HG03060 (cell line): ENCODE results near the gene FHOD3.

ENCODE experiments used
- ATAC-seq: cut with Tn5 transposase; IDR thresholded peaks from one replicate; pipeline ENCODE4 v1.9.1; 2021; ENCODE audit warnings: low read depth, moderate number of reproducible peaks; ENCODE audit not compliant: unreplicated experiment

The FHOD3 gene

DNA sequence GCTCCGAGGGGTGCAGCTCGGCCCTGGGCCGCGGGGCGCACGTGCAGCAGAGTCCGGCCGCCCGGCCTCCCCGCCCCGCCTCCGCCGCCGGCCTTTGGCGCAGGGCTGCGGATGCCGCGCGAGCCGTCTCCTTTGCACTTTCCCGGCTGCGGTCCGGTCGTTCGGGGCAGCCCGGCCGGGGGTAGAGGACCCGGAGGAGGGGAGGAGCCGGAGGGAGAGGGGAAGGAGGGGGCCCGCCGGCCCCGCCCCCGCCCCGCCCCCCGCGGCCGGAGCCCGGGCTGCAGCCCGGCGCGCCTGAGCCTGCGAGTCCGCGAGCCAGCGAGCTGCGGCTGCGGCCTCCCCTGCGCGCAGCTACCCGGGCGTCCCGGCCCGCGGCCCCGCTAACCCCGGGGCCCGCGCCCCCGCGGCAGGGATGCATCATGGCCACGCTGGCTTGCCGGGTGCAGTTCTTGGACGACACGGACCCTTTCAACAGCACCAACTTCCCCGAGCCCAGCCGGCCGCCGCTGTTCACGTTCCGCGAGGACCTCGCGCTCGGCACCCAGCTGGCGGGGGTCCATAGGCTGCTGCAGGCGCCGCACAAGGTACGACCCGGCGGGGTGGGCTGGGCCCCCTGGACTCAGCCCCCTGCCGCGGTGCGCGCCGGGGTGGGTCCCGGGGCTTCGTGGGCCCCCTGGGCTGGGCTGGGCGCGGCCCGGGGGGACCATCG is at the start of gene FHOD3:
TSS of gene FHOD3 (plus strand) at position 297 of the 709 bp plus-strand sequence. CDS start at position 420, 123 bp downstream.
- no peak for ATAC-seq

GRCh38 chr18:36249392-36249791 is 48.1 kb upstream of the FHOD3 start:
- ATAC-seq, result no peak

DNA sequence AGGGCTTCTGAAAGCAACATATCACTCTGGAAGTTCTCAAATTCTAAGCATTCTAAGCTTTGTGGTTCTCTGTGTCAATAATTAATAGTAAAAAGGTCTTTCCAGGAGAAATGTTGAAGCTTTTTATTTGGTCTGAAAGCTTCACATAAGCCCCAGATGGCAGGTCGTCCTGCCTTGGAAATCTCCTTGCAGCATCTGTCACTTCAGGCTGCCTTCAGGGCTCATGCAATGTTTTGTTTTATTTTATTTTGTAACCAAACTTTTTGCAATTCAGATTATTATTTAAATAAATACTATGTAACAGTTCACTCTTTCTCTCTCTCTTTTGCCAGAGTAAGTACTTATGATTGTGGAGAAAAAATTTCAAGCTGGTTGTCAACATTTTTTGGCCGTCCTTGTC is 46.7 kb upstream of the FHOD3 start:
- ATAC-seq, result no peak

- ATAC-seq, result no peak
Observed at GRCh38 chr18:36255072-36255698, 42.3 kb upstream of the FHOD3 start.

DNA sequence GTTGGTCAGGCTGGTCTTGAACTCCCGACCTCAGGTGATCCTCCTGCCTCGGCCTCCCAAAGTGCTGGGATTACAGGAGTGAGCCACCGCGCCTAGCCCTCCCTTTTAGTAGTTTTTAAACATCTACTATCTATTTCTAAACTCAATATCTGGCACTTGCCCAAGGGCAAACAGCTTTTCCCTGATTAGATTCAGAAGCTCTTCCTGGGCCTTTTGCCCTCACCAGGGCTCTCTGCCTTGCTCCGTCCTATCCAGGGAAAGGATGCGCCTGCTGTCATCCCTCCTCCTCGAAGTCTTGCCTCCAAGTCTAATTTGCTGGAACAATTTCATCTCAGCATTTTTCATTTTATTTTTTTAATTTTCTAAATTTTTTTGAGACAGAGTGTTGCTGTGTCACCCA is 41.4 kb upstream of the FHOD3 start:
- ATAC-seq, result no peak

GRCh38 chr18:36262971-36263370 is 34.5 kb upstream of the FHOD3 start:
- ATAC-seq, result no peak

GRCh38 chr18:36264283-36264682 is 33.2 kb upstream of the FHOD3 start:
- no peak for ATAC-seq

DNA sequence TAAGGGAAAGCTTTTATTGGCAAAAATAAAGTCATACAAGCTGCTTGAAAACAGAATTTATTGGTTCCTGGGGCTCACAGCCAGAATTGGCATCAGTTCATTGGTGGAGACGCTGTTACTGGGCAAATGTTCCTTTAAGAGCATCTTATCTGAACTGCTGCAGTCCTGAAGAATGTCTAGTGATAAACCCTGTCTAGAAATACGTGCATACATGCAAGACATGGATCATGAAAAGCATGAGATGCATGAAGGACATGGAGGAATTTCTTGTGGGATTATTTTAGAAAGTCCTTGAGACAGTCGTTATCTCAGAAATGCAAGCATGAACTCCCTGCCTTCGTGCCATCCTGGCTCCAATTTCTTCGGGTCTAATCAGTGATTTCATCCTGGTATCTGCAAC is 32.5 kb upstream of the FHOD3 start:
- no peak for ATAC-seq

- ATAC-seq, result no peak
Observed at GRCh38 chr18:36269157-36269556, 28.4 kb upstream of the FHOD3 start.

GRCh38 chr18:36271153-36271552 is 26.4 kb upstream of the FHOD3 start:
- no peak for ATAC-seq

GRCh38 chr18:36273347-36273746 is 24.2 kb upstream of the FHOD3 start:
- no peak for ATAC-seq

GRCh38 chr18:36274083-36274715 is 23.3 kb upstream of the FHOD3 start:
- ATAC-seq, result no peak

- ATAC-seq, result no peak
Observed at GRCh38 chr18:36275561-36275960, 22.0 kb upstream of the FHOD3 start.

DNA sequence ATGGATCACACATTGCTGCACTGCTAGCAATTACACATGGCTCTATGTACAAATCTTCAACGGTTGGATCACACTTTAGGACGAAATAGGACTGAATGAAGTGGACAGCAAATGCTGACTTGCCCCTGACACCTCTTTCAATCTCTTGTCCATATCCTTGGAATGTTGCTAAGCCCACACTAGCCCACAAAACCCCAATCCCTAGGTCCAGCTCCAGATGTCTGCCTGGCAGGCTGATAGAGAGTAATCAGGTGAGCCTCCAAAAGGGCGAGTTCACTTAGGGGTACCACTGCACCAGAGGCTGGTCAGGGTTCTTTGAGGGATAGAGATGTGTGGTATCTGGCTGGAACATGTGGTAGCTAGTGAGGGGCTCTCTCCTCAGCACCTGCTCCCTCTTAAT is 18.5 kb upstream of the FHOD3 start:
- ATAC-seq, result no peak

- no peak for ATAC-seq
Observed at GRCh38 chr18:36281936-36282335, 15.6 kb upstream of the FHOD3 start.

- ATAC-seq, result no peak
Observed at GRCh38 chr18:36283448-36283847, 14.1 kb upstream of the FHOD3 start.

GRCh38 chr18:36284268-36284667 is 13.2 kb upstream of the FHOD3 start:
- no peak for ATAC-seq

DNA sequence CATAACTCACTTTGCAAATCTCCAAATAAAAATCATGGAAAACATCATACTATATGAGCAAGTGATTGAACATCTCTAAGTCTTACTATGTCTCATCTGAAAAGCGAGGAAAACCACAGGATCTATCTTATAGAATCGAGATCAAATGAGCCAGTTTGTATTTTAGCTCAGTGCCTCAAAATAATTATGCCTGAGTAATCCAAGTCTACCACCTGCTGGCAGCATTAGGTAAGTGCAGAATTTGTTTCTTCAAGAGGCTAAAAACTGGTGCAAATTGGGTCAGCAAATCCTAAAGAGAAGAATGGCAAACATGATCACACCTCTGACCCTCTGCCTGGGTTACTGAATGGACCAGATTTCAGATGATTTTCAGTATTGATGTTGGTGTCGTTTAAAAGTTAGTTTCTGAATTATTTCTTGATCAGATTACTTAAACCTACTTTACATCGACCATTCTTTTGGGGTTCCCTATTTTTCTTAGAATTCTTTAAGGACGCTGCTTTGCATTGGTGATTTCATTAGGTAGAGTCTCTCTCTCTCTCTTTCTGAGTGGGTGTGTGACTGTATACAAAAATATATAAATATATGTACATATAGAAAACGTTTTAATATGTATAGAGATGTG is 12.7 kb upstream of the FHOD3 start:
- ATAC-seq, result no peak

GRCh38 chr18:36287653-36288052 is 9.9 kb upstream of the FHOD3 start:
- no peak for ATAC-seq

DNA sequence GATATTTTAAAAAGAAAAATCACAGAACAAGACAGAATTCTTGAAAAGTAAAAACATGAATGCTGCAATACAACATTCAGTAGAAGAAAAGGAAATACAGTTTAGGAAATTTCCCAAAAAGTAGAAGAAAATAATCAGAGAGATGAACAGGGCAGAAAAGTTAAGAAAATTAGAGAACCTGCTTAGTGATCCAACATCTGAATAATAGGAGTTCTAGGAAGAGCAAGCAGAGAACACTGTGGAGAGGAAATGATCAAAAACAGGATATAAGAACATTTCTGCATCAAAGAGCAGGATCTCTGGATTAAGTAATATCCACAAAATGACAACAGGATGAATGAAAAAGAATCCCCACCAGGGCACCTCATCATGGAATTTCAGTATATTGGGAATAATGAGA is 8.8 kb upstream of the FHOD3 start:
- ATAC-seq, result no peak

DNA sequence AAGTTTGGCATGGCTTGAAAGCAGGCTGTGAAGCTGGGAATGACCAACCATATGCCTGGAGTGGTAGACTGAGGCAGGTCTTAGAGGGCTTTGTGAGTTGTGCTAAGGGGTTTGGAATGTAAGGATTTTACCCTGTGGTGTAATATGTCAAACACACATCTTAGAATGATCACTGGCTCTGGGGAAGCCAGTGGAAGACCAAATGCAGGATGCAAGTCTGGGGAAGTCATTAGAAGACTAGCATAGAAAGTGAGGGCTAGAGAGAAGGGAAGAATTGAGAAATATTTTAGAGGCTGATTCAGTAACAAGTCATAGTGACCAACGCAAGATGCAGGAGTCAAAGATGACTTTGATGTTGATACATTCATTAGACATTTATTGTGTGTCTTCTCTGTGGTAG is 3.5 kb upstream of the FHOD3 start:
- no peak for ATAC-seq
